Stomach (tissue), 9 donors: Measurements from ENCODE around the gene RPTOR. TPM values are rescaled to one million over a fixed set of nuclear protein-coding genes. Genes with fewer than 3 reads are reported as not detected.

Experiments
- DNase-seq, 2 donors: peaks; one replicate each; pipeline versions ENCODE4 v3.0.0 to v3.0.0-alpha.2; 2013 to 2019
- H3K27ac ChIP-seq, 5 donors: fragments of 200-600 bp in 4 of 5; sonication (generic) in 4 of 5; one replicate each; pipeline ENCODE4 v1.5.1; 2013 to 2019; ENCODE audit warnings: mild to moderate bottlenecking in 1 of 5, moderate library complexity in 1 of 5
- H3K27me3 ChIP-seq, 3 donors: fragments of 200-600 bp; sonication (generic); one replicate each; pipeline ENCODE4 v1.5.1; 2017 to 2019; ENCODE audit warnings: mixed run types in 1 of 3
- H3K36me3 ChIP-seq, 4 donors: fragments of 200-600 bp; sonication (generic); 1 replicate in 3 of 4; 2 replicates in 1 of 4; pipeline ENCODE4 v1.5.1; 2016 to 2019
- H3K4me1 ChIP-seq, 4 donors: fragments of 200-600 bp; sonication (generic); one replicate each; pipeline ENCODE4 v1.5.1; 2016 to 2019
- H3K4me3 ChIP-seq, 4 donors: fragments of 200-600 bp; sonication (generic) in 3 of 4; one replicate each; pipeline ENCODE4 v1.5.1; 2016 to 2019; ENCODE audit warnings: mild to moderate bottlenecking in 1 of 4
- H3K9me3 ChIP-seq, 4 donors: fragments of 200-600 bp; sonication (generic); one replicate each; pipeline ENCODE4 v1.5.1; 2016 to 2019
- EP300 ChIP-seq: sonication (generic); formaldehyde crosslinking; IDR thresholded peaks from one replicate; pipeline ENCODE4 v1.6.1; 2017; ENCODE audit warnings: antibody characterized with exemption
- POLR2A ChIP-seq, 4 donors: fragments of 450-650 bp; IDR thresholded peaks; one replicate each; pipeline ENCODE4 v1.6.1; 2016; ENCODE audit warnings: antibody characterized with exemption in 4 of 4, control low read depth in 2 of 4, mild to moderate bottlenecking in 1 of 4, moderate library complexity in 1 of 4
- POLR2AphosphoS5 ChIP-seq, 3 donors: sonication (generic); formaldehyde crosslinking; IDR thresholded peaks; one replicate each; pipeline ENCODE4 v1.6.1; 2016; ENCODE audit warnings: antibody characterized with exemption in 3 of 3
- WGBS, 5 donors: extraction: QIAGEN DNeasy Blood & Tissue Kit in 3 of 5; methylation state at CpG; one replicate each; pipeline versions ENCODE4 v1.1.5 to v1.1.7; 2013 to 2018; 5-methylcytosine and 5-hydroxymethylcytosine counted together
- intact Hi-C: fragments of 100-400 bp; cut with DNase I; formaldehyde crosslinking; loops from one replicate; pipeline ENCODE4 v1.15.1; 2023; ENCODE audit warnings: low total_unique reads
- polyA plus RNA-seq, 3 donors: library from polyadenylated mRNA; stranded (reverse); fragments of 200-250 nt; gene quantifications; one replicate each; pipeline ENCODE4 v1.2.3, GENCODE V29; 2013
- total RNA-seq, 5 donors: library from RNA; depleted of rRNA; stranded (reverse); fragments of >200 nt; gene quantifications; one replicate each; pipeline versions ENCODE4 v1.1.0 to v1.2.3, GENCODE V29; 2014 to 2016
- TF ChIP-seq, protein P1 (sequence below), 7 experiments: fragments of 450-650 bp in 4 of 7; fragments of 200-600 bp in 3 of 7; sonication (generic) in 3 of 7; IDR thresholded peaks; one replicate each; pipeline ENCODE4 v1.5.1; 2016 to 2019; ENCODE audit warnings: antibody characterized with exemption in 7 of 7, control low read depth in 2 of 7, mild to moderate bottlenecking in 1 of 7
- donor health status: healthy with polysubstance abuse.
- donor health status: Bipolar disorder and iron deficiency.
- donor health status: healthy.

Gene RPTOR
- total and polyA plus RNA-seq, 8 donors: 3.8 to 103 (median 19.3) TPM

DNA sequence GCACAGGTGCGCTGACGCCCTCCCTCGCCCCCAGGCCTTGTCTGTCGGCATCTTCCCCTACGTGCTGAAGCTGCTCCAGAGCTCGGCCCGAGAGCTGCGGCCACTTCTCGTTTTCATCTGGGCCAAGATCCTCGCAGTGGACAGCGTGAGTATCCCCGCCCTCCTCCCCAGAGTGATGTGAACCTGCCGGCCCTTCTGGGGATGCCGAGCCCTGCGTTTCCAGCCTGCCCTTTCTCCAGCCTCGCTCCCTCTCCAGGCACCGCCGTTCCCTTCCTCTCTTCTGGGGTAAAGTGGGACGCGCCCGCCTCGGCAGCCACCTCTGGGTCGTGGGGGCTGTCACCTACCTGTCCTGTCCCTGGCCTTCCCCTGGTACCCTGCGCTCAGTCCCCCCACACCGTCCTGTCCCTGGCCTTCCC is 313.1 kb downstream of the RPTOR start:
- intact Hi-C loops: no loop called here
- H3K4me1 ChIP-seq: peaks cover 12 to 45% (median 17%) of the 10 kb centered on the region in 4 donors
- H3K27ac ChIP-seq: peak overlapping the region in 1 of 5 donors; percentile 62
- no peaks in the 10 kb centered on the region for H3K9me3 ChIP-seq
- WGBS, 5 donors: 93 to 96% (median 95%) methylated on average over 20 to 25 of the region's 25 CpGs
- H3K4me3 ChIP-seq: no peak overlapping the region
- peaks cover 0 to 39% (median 33%) of the 10 kb centered on the region in 4 donors for H3K36me3 ChIP-seq
- DNase-seq: no peak
- TF ChIP-seq, protein P1, sequence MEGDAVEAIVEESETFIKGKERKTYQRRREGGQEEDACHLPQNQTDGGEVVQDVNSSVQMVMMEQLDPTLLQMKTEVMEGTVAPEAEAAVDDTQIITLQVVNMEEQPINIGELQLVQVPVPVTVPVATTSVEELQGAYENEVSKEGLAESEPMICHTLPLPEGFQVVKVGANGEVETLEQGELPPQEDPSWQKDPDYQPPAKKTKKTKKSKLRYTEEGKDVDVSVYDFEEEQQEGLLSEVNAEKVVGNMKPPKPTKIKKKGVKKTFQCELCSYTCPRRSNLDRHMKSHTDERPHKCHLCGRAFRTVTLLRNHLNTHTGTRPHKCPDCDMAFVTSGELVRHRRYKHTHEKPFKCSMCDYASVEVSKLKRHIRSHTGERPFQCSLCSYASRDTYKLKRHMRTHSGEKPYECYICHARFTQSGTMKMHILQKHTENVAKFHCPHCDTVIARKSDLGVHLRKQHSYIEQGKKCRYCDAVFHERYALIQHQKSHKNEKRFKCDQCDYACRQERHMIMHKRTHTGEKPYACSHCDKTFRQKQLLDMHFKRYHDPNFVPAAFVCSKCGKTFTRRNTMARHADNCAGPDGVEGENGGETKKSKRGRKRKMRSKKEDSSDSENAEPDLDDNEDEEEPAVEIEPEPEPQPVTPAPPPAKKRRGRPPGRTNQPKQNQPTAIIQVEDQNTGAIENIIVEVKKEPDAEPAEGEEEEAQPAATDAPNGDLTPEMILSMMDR (IDR thresholded peaks at IDR 0.05): no peak
- TF ChIP-seq POLR2AphosphoS5 (IDR thresholded peaks at IDR 0.05) (no peak), POLR2A (IDR thresholded peaks at IDR 0.05) (no peak)
- no peaks in the 10 kb centered on the region for H3K27me3 ChIP-seq

GRCh38 chr17:80858301-80859001 is 313.8 kb downstream of the RPTOR start:
- TF ChIP-seq, protein P1 (IDR thresholded peaks at IDR 0.05): no peak
- TF ChIP-seq EP300 (no peak), POLR2A (IDR thresholded peaks at IDR 0.05) (no peak), POLR2AphosphoS5 (IDR thresholded peaks at IDR 0.05) (no peak)
- H3K27me3 ChIP-seq: no peaks in the 10 kb centered on the region
- WGBS, 5 donors: 80 to 88% (median 85%) methylated on average over 20 of the region's 20 CpGs
- peaks cover 0 to 44% (median 39%) of the 10 kb centered on the region in 4 donors for H3K36me3 ChIP-seq
- intact Hi-C loops: no loop called here
- no peak for DNase-seq
- H3K4me3 ChIP-seq: no peak overlapping the region
- H3K4me1 ChIP-seq: peaks cover 12 to 45% (median 17%) of the 10 kb centered on the region in 4 donors
- H3K27ac ChIP-seq: peak overlapping the region in 2 of 5 donors; percentile 57 to 60
- H3K9me3 ChIP-seq: no peaks in the 10 kb centered on the region

DNA sequence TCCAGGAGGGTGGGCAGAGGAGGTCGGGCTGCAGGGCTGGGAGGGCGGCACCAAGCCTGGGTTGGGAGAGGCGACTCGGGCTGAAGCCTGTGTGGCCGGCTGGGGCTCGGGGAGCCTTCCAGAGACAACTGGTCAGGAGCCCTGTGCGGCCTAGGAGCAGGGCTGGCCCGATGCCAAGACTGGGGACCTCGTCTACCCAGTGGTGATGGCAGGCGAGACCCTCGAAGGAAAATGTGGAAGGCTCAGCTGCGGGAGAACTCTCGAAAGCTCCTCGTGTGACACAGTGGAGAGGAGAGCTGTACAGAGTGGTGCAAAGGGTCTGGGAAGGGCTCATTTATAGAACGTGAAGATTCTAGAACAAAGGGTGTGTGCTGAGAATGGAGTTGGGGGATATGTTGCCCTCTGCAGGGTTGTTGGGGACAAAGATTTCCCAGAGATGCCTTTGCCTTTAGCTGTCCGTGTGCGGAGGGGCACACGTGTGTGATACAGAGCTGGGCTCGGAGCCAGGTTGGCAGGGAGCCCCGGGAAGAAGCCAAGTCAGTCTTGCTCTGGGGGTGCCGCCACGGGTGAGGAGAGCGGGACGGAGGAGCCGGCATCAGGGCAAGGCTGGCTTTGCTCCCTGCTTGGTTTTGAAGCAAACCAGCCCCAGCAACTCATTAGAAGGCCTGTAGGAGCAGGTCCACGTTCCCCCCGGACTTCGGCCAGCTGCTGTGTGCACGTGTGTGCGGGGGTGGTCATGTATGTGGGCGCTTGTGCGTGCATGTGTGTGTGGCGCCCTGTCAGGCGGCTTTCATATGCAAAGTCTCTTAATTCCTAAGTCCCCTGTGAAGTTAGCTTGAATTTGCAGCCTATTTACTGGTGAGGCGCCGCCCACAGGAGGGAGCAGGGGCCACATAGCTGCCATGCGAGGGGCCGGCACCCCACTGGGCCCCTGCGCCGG is 314.6 kb downstream of the RPTOR start:
- no peak for TF ChIP-seq POLR2A (IDR thresholded peaks at IDR 0.05)
- peak in 2 of 3 donors; percentile 51 to 75 for TF ChIP-seq POLR2AphosphoS5 (IDR thresholded peaks at IDR 0.05)
- peaks cover 12 to 45% (median 17%) of the 10 kb centered on the region in 4 donors for H3K4me1 ChIP-seq
- no peak overlapping the region for H3K4me3 ChIP-seq
- peaks cover 0 to 44% (median 42%) of the 10 kb centered on the region in 4 donors for H3K36me3 ChIP-seq
- peak; percentile 75 to 84 for DNase-seq
- intact Hi-C loops: no loop called here
- WGBS, 5 donors: 56 to 66% (median 61%) methylated on average over 35 to 40 of the region's 40 CpGs
- no peaks in the 10 kb centered on the region for H3K9me3 ChIP-seq
- H3K27me3 ChIP-seq: no peaks in the 10 kb centered on the region
- H3K27ac ChIP-seq: peak overlapping the region in 2 of 5 donors; percentile 57 to 60

- intact Hi-C loops: loop anchor here (10.0 kb wide), 1 partner anchor 115 kb away; no protein-coding TSS in a partner anchor
- no peak for DNase-seq
- Histone ChIP-seq H3K4me3 (no peak overlapping the region), H3K4me1 (peaks cover 12 to 45% (median 17%) of the 10 kb centered on the region in 4 donors), H3K9me3 (no peaks in the 10 kb centered on the region), H3K27ac (no peak overlapping the region), H3K36me3 (peaks cover 0 to 45% (median 42%) of the 10 kb centered on the region in 4 donors), H3K27me3 (no peaks in the 10 kb centered on the region)
- WGBS, 5 donors: 96 to 98% (median 97%) methylated on average over 18 to 20 of the region's 20 CpGs
- TF ChIP-seq, protein P1 (IDR thresholded peaks at IDR 0.05): no peak
- no peak for TF ChIP-seq POLR2A (IDR thresholded peaks at IDR 0.05)
- no peak for TF ChIP-seq EP300
- no peak for TF ChIP-seq POLR2AphosphoS5 (IDR thresholded peaks at IDR 0.05)
These were observed 315.5 kb downstream of the RPTOR start for GRCh38 chr17:80860101-80860671.
